ENCODE results near the gene SPATA17.

DNA sequence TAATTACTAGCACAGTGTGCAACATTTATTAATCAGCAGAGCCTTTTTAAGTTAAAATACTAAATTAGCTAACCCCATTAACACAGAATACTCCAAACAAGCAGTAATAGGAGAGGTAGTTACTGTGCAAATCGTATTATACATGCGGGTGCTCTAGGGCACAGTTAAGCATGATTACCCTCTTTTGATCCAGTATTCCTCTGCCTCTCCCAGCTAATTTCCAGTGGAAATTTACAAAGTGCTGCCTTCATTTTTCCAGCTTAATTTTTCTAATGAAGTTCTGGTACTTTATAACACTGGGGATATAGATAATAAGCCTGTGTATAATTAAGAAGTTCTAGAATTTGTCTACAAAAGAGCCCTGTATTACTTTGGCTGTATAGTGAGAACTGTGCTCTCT is 159.9 kb downstream of the SPATA17 start:
- no peak for TF ChIP-seq TAF1 (IDR thresholded peaks at IDR 0.05; ENCODE audit: borderline replicate concordance, low read depth, low read length)
- no peak for TF ChIP-seq EZH2phosphoT487 (IDR thresholded peaks at IDR 0.05; ENCODE audit: borderline replicate concordance, low read depth)
- no peak for TF ChIP-seq SMC3 (IDR thresholded peaks at IDR 0.05; ENCODE audit: low read depth, low read length)
- TF ChIP-seq, protein P1, sequence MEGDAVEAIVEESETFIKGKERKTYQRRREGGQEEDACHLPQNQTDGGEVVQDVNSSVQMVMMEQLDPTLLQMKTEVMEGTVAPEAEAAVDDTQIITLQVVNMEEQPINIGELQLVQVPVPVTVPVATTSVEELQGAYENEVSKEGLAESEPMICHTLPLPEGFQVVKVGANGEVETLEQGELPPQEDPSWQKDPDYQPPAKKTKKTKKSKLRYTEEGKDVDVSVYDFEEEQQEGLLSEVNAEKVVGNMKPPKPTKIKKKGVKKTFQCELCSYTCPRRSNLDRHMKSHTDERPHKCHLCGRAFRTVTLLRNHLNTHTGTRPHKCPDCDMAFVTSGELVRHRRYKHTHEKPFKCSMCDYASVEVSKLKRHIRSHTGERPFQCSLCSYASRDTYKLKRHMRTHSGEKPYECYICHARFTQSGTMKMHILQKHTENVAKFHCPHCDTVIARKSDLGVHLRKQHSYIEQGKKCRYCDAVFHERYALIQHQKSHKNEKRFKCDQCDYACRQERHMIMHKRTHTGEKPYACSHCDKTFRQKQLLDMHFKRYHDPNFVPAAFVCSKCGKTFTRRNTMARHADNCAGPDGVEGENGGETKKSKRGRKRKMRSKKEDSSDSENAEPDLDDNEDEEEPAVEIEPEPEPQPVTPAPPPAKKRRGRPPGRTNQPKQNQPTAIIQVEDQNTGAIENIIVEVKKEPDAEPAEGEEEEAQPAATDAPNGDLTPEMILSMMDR (IDR thresholded peaks at IDR 0.05), result no peak
- no peak for TF ChIP-seq RXRA (IDR thresholded peaks at IDR 0.05; ENCODE audit: borderline replicate concordance, low read depth)
- no peak for TF ChIP-seq POLR2AphosphoS5 (IDR thresholded peaks at IDR 0.05; ENCODE audit: low read depth, low read length)
- TF ChIP-seq NRF1 (IDR thresholded peaks at IDR 0.05; ENCODE audit: low read depth, low read length), result no peak
- no peak for TF ChIP-seq EP300 (IDR thresholded peaks at IDR 0.05; ENCODE audit: borderline replicate concordance in 1 of 2, low read depth in 1 of 2, low read length in 1 of 2)
- no peak for TF ChIP-seq USF2 (IDR thresholded peaks at IDR 0.05; ENCODE audit: borderline replicate concordance, low read depth, low read length)
- no peak for TF ChIP-seq NFIC (IDR thresholded peaks at IDR 0.05; ENCODE audit: borderline replicate concordance)
- TF ChIP-seq RCOR1 (IDR thresholded peaks at IDR 0.05; ENCODE audit: low read length), result no peak
- TF ChIP-seq TEAD4 (IDR thresholded peaks at IDR 0.05; ENCODE audit: borderline replicate concordance, insufficient read depth), result no peak
